Mesenchymal stem cell (in vitro differentiated cells and primary cell): ENCODE results near the gene PDE6B.
"Not testable (repeated sequence)": the region's sequence is repeated elsewhere in the genome, so short reads cannot be mapped to it uniquely, and the experiment has no call there.

Experiments
- DNase-seq: peaks from one replicate; pipeline ENCODE4 v3.0.0-alpha.2; 2013
- H2AFZ ChIP-seq: one replicate; pipeline ENCODE4 v1.6.1; 2013; ENCODE audit warnings: low read depth, mild to moderate bottlenecking, control low read depth, inconsistent platforms, low read length, moderate library complexity
- H2AK5ac ChIP-seq: 2 replicates; pipeline ENCODE4 v1.6.1; 2013; ENCODE audit warnings: low read length, moderate library complexity, mild to moderate bottlenecking, inconsistent platforms; ENCODE audit not compliant: severe bottlenecking
- H2BK120ac ChIP-seq: one replicate; pipeline ENCODE4 v1.6.1; 2013; ENCODE audit warnings: low read depth, mild to moderate bottlenecking, inconsistent platforms, low read length, moderate library complexity
- H2BK12ac ChIP-seq, 2 experiments: one replicate each; pipeline ENCODE4 v1.6.1; 2013; ENCODE audit warnings: inconsistent platforms in 2 of 2, low read length in 2 of 2, mild to moderate bottlenecking in 2 of 2, moderate library complexity in 2 of 2, control low read depth in 1 of 2
- H2BK15ac ChIP-seq: one replicate; pipeline ENCODE4 v1.6.1; 2013; ENCODE audit warnings: mild to moderate bottlenecking, low read depth, inconsistent platforms; ENCODE audit not compliant: poor library complexity, severe bottlenecking
- H2BK5ac ChIP-seq: 2 replicates; pipeline ENCODE4 v1.6.1; 2013; ENCODE audit warnings: low read depth, mild to moderate bottlenecking, low read length, control low read depth, inconsistent platforms; ENCODE audit not compliant: poor library complexity, severe bottlenecking
- H3K14ac ChIP-seq, 2 experiments: one replicate each; pipeline ENCODE4 v1.6.1; 2013; ENCODE audit warnings: inconsistent platforms in 2 of 2, low read length in 2 of 2, control low read depth in 1 of 2, mild to moderate bottlenecking in 1 of 2, moderate library complexity in 1 of 2
- H3K18ac ChIP-seq, 2 experiments: one replicate each; pipeline ENCODE4 v1.6.1; 2013; ENCODE audit warnings: inconsistent platforms in 2 of 2, low read length in 2 of 2, control low read depth in 1 of 2, low read depth in 1 of 2, mild to moderate bottlenecking in 1 of 2
- H3K23ac ChIP-seq, 2 experiments: one replicate each; pipeline ENCODE4 v1.6.1; 2013; ENCODE audit warnings: inconsistent platforms in 2 of 2, low read length in 2 of 2, mild to moderate bottlenecking in 2 of 2, moderate library complexity in 2 of 2, control low read depth in 1 of 2
- H3K27ac ChIP-seq: 2 replicates; pipeline ENCODE4 v1.5.1; 2013; ENCODE audit warnings: mild to moderate bottlenecking, moderate library complexity, low read length, control low read depth, inconsistent platforms; ENCODE audit not compliant: poor library complexity, severe bottlenecking
- H3K27me3 ChIP-seq, 2 experiments: 2 replicates each; pipeline versions ENCODE4 v1.6.1 to v1.7.0; 2013; ENCODE audit warnings: low read length in 2 of 2, mild to moderate bottlenecking in 2 of 2, moderate library complexity in 2 of 2, control low read depth in 1 of 2, inconsistent platforms in 1 of 2; ENCODE audit not compliant: control insufficient read depth in 1 of 2, insufficient read depth in 1 of 2
- H3K36me3 ChIP-seq, 2 experiments: 2 replicates each; pipeline versions ENCODE4 v1.6.1 to v1.7.0; 2013; ENCODE audit warnings: low read length in 2 of 2, control low read depth in 1 of 2, inconsistent platforms in 1 of 2, low read depth in 1 of 2, mild to moderate bottlenecking in 1 of 2; ENCODE audit not compliant: insufficient read depth in 2 of 2, control insufficient read depth in 1 of 2
- H3K4ac ChIP-seq, 2 experiments: one replicate each; pipeline ENCODE4 v1.6.1; 2013; ENCODE audit warnings: inconsistent platforms in 2 of 2, low read length in 2 of 2, mild to moderate bottlenecking in 2 of 2, moderate library complexity in 2 of 2, control low read depth in 1 of 2, low read depth in 1 of 2
- H3K4me1 ChIP-seq: 2 replicates; pipeline ENCODE4 v1.6.1; 2013; ENCODE audit warnings: low read depth, low read length, control low read depth; ENCODE audit not compliant: control insufficient read depth, insufficient read depth
- H3K4me2 ChIP-seq: 2 replicates; pipeline ENCODE4 v1.6.1; 2013; ENCODE audit warnings: low read length, mild to moderate bottlenecking, inconsistent platforms; ENCODE audit not compliant: poor library complexity, severe bottlenecking
- H3K4me3 ChIP-seq, 2 experiments: 2 replicates each; pipeline versions ENCODE4 v1.5.1 to v1.7.0; 2013; ENCODE audit warnings: low read length in 2 of 2, mild to moderate bottlenecking in 2 of 2, control low read depth in 1 of 2, low read depth in 1 of 2; ENCODE audit not compliant: insufficient read depth in 1 of 2
- H3K79me1 ChIP-seq: replicated peaks from 2 replicates; pipeline ENCODE4 v1.6.1; 2013; ENCODE audit warnings: mild to moderate bottlenecking, control low read depth, low read length, inconsistent platforms; ENCODE audit not compliant: poor library complexity, severe bottlenecking
- H3K9ac ChIP-seq: 2 replicates; pipeline ENCODE4 v1.7.0; 2013; ENCODE audit warnings: mild to moderate bottlenecking, low read length, moderate library complexity
- H3K9me3 ChIP-seq: 2 replicates; pipeline ENCODE4 v1.7.0; 2013; ENCODE audit warnings: mild to moderate bottlenecking, low read length; ENCODE audit not compliant: control insufficient read depth
- H4K8ac ChIP-seq: one replicate; pipeline ENCODE4 v1.6.1; 2013; ENCODE audit warnings: inconsistent platforms, mild to moderate bottlenecking, low read length, moderate library complexity
- H4K91ac ChIP-seq: one replicate; pipeline ENCODE4 v1.6.1; 2013; ENCODE audit warnings: mild to moderate bottlenecking, low read length, inconsistent platforms
- WGBS: methylation state at CpG from one replicate; pipeline ENCODE4 v1.1.7; 2013; ENCODE audit warnings: mixed read lengths; 5-methylcytosine and 5-hydroxymethylcytosine counted together

Gene PDE6B

DNA sequence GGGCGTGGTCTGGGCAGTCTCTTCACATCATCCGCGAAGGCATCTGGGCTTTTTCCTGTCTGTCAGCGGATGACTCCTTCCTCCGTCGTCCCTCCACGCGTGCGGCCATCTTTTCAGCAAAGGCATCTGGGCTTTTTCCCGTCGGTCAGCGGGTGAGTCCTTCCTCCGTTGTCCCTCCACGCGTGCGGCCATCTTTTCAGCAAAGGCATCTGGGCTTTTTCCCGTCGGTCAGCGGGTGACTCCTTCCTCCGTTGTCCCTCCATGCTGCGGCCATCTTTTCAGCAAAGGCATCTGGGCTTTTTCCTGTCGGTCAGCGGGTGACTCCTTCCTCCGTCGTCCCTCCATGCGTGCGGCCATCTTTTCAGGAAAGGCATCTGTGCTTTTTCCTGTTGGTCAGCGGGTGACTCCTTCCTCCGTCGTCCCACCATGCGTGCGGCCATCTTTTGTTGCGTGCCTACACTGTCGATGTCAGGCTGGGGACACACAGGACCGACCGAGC is 37.0 kb upstream of the PDE6B start:
- Histone ChIP-seq H4K8ac (no peak overlapping the region), H4K91ac (no peak overlapping the region), H2BK12ac (no peak overlapping the region), H3K9ac (no peak overlapping the region), H3K4me1 (no peaks in the 10 kb centered on the region), H3K23ac (no peak overlapping the region), H3K4me3 (no peak overlapping the region), H2BK120ac (no peak overlapping the region), H3K4me2 (no peak overlapping the region), H2AK5ac (no peak overlapping the region), H3K9me3 (peaks cover 13% of the 10 kb centered on the region), H2BK5ac (no peak overlapping the region), H3K79me1 (no peaks in the 10 kb centered on the region), H3K14ac (no peak overlapping the region), H2AFZ (no peak overlapping the region), H3K4ac (no peak overlapping the region), H3K18ac (no peak overlapping the region), H2BK15ac (no peak overlapping the region), H3K27me3 (peaks cover 0 to 4% of the 10 kb centered on the region in 2 experiments), H3K27ac (no peak overlapping the region), H3K36me3 (no peaks in the 10 kb centered on the region)
- WGBS: 94% methylated on average over 33 of the region's 36 CpGs
- DNase-seq: no peak

DNA sequence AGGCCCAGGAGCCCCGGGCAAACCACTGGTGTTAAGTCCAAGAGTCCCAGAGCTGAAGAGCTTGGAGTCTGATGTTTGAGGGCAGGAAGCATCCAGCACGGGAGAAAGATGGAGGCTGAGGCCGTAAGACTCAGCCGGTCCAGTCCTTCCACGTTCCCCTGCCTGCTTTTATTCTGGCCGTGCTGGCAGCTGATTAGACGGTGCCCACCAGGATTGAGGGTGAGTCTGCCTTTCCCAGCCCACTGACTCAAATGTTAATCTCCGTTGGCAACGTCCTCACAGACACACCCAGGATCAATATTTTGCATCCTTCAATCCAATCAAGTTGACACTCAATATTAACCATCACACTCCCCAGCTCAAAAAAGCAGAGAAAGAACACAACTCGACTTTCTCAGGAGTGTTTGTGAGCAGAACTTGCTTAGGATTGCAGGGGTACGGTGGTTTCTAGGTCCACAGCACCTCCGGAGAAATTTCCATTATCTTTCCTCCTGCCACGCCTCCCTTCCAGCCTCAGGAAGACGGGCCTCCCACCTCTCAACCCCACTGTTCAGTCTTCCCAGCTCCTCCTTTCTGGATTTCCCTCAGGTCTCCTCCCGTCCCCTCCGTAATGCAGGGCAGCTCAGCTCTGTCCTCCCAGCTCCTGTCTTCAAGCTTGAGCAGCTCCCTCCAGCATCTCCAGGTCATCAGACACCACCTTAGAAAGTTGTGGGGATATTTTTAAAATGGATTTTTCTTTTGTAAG is 36.0 kb upstream of the PDE6B start:
- no peak overlapping the region for H4K8ac ChIP-seq
- WGBS: 86% methylated on average over 14 of the region's 16 CpGs

DNA sequence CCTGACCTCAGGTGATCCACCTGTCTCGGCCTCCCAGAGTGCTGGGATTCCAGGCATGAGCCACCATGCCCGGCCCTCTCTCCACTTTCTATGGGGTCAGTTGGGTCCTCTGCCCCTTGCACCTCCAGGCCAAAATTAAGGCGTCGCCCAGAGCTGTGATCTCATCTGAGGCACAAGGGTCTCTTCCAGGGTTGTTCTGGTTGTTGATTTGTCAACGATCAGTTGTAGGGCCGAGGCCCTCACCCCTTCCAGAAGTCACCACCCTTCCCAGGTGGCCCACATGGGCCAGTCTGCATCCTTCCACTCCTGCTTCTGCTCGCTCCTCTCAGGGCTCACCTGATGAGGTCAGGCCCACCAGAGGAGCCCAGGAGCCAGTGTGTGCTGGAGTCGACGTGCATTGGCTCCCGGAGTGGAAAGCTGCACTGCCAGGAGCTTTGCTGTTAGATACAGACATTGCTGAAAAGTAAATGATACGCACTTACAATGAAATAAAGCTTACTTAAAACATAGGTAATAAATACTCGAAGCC is 35.0 kb upstream of the PDE6B start:
- Histone ChIP-seq H3K4me2 (no peak overlapping the region), H2AFZ (peak overlapping the region; percentile 2), H3K9ac (no peak overlapping the region), H2BK15ac (no peak overlapping the region), H3K9me3 (peaks cover 6% of the 10 kb centered on the region), H4K8ac (no peak overlapping the region), H3K18ac (no peak overlapping the region), H3K4me1 (no peaks in the 10 kb centered on the region), H3K27me3 (peaks cover 0 to 4% of the 10 kb centered on the region in 2 experiments), H3K23ac (no peak overlapping the region), H2BK5ac (no peak overlapping the region), H3K79me1 (no peaks in the 10 kb centered on the region), H4K91ac (no peak overlapping the region), H3K36me3 (no peaks in the 10 kb centered on the region), H2BK12ac (no peak overlapping the region), H3K4ac (no peak overlapping the region), H3K14ac (no peak overlapping the region), H3K4me3 (no peak overlapping the region), H2BK120ac (no peak overlapping the region), H3K27ac (no peak overlapping the region), H2AK5ac (no peak overlapping the region)
- WGBS: 82% methylated on average over 10 of the region's 12 CpGs
- no peak for DNase-seq

More for the DNA sequence above, 36.0 kb upstream of the PDE6B start:
- Histone ChIP-seq H2BK120ac (no peak overlapping the region), H3K9ac (no peak overlapping the region), H3K4me2 (no peak overlapping the region), H3K23ac (no peak overlapping the region), H3K4me3 (no peak overlapping the region), H2BK5ac (no peak overlapping the region), H3K18ac (no peak overlapping the region), H2AFZ (no peak overlapping the region), H3K36me3 (no peaks in the 10 kb centered on the region), H3K4ac (no peak overlapping the region), H3K14ac (no peak overlapping the region), H3K27ac (no peak overlapping the region), H2BK15ac (no peak overlapping the region), H3K4me1 (no peaks in the 10 kb centered on the region), H2AK5ac (no peak overlapping the region), H4K91ac (no peak overlapping the region), H3K27me3 (peaks cover 0 to 4% of the 10 kb centered on the region in 2 experiments), H3K9me3 (peaks cover 7% of the 10 kb centered on the region), H2BK12ac (no peak overlapping the region), H3K79me1 (no peaks in the 10 kb centered on the region)
- no peak for DNase-seq

DNA sequence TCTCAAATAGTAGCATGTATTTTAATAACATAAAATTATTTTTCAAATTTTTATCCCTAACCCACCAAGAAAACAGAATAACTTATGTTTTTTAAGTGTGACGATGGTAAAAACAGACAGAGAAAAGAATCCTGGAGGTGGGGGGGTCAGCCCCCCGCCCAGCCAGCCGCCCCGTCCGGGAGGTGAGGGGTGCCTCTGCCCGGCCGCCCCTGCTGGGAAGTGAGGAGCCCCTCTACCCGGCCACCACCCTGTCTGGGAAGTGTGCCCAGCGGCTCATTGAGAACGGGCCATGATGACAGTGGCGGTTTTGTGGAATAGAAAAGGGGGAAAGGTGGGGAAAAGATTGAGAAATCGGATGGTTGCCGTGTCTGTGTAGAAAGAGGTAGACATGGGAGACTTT is 33.2 kb upstream of the PDE6B start:
- not testable (repeated sequence) for H2BK15ac ChIP-seq, H2AFZ ChIP-seq, H3K27ac ChIP-seq, H2BK120ac ChIP-seq, H3K4me2 ChIP-seq, H2BK5ac ChIP-seq, H3K9me3 ChIP-seq, H2AK5ac ChIP-seq, H3K18ac ChIP-seq, H3K27me3 ChIP-seq, H3K4me1 ChIP-seq, H4K91ac ChIP-seq, H3K14ac ChIP-seq, H3K4ac ChIP-seq, H3K79me1 ChIP-seq, H3K23ac ChIP-seq, H3K4me3 ChIP-seq, H2BK12ac ChIP-seq, H3K36me3 ChIP-seq, H3K9ac ChIP-seq, H4K8ac ChIP-seq, DNase-seq
- 77% methylated on average over 11 of the region's 13 CpGs for WGBS
